ENCODE data around the gene LCE1E. TPM values are rescaled to one million over a fixed set of nuclear protein-coding genes. Genes with fewer than 3 reads are reported as not detected.

LCE1E gene
- total RNA-seq: not detected

- no peaks in the 10 kb centered on the region for H3K4me1 Mint-ChIP-seq
- DNase-seq: no peak
- H3K4me3 Mint-ChIP-seq: no peak within 1 kb of the TSS
- no peaks in the 10 kb centered on the region for H3K9me3 Mint-ChIP-seq
- H3K27me3 Mint-ChIP-seq: peaks cover 41% of the 10 kb centered on the region
- H3K27ac Mint-ChIP-seq: no peak within 1 kb of the TSS
- no peaks in the 10 kb centered on the region for H3K36me3 Mint-ChIP-seq
Observed at GRCh38 chr1:152786077-152786476, at the start of gene LCE1E. Gene LCE1E, plus strand, starts transcription at chr1:152786257. Its CDS starts 1,043 bp downstream, at chr1:152787300.

GRCh38 chr1:152737997-152738396 lies 48.1 kb upstream of the LCE1E start:
- Mint-ChIP-seq H3K36me3 (no peaks in the 10 kb centered on the region), H3K27me3 (peaks cover 35% of the 10 kb centered on the region), H3K9me3 (no peaks in the 10 kb centered on the region), H3K4me3 (no peak overlapping the region), H3K4me1 (no peaks in the 10 kb centered on the region), H3K27ac (no peak overlapping the region)
- no peak for DNase-seq

GRCh38 chr1:152739841-152740240 lies 46.2 kb upstream of the LCE1E start:
- Mint-ChIP-seq H3K27ac (no peak overlapping the region), H3K4me1 (no peaks in the 10 kb centered on the region), H3K4me3 (no peak overlapping the region), H3K27me3 (peaks cover 29% of the 10 kb centered on the region), H3K9me3 (no peaks in the 10 kb centered on the region), H3K36me3 (no peaks in the 10 kb centered on the region)
- no peak for DNase-seq

GRCh38 chr1:152741656-152742055 lies 44.4 kb upstream of the LCE1E start:
- no peaks in the 10 kb centered on the region for H3K4me1 Mint-ChIP-seq

GRCh38 chr1:152743371-152744145 lies 42.5 kb upstream of the LCE1E start:
- no peaks in the 10 kb centered on the region for H3K4me1 Mint-ChIP-seq
- no peaks in the 10 kb centered on the region for H3K36me3 Mint-ChIP-seq
- no peak overlapping the region for H3K27ac Mint-ChIP-seq
- H3K4me3 Mint-ChIP-seq: no peak overlapping the region
- H3K27me3 Mint-ChIP-seq: peaks cover 14% of the 10 kb centered on the region
- no peaks in the 10 kb centered on the region for H3K9me3 Mint-ChIP-seq
- DNase-seq: no peak

More at GRCh38 chr1:152741656-152742055, 44.4 kb upstream of the LCE1E start:
- DNase-seq: no peak
- no peak overlapping the region for H3K4me3 Mint-ChIP-seq
- peaks cover 21% of the 10 kb centered on the region for H3K27me3 Mint-ChIP-seq
- H3K27ac Mint-ChIP-seq: no peak overlapping the region
- no peaks in the 10 kb centered on the region for H3K36me3 Mint-ChIP-seq
- no peaks in the 10 kb centered on the region for H3K9me3 Mint-ChIP-seq

- Mint-ChIP-seq H3K36me3 (no peaks in the 10 kb centered on the region), H3K27me3 (peaks cover 10% of the 10 kb centered on the region), H3K4me3 (no peak overlapping the region), H3K9me3 (no peaks in the 10 kb centered on the region), H3K4me1 (no peaks in the 10 kb centered on the region), H3K27ac (no peak overlapping the region)
- no peak for DNase-seq
Observed at GRCh38 chr1:152745289-152745704, 40.8 kb upstream of the LCE1E start.

- no peaks in the 10 kb centered on the region for H3K36me3 Mint-ChIP-seq
- no peak for DNase-seq
- H3K9me3 Mint-ChIP-seq: no peaks in the 10 kb centered on the region
- H3K4me3 Mint-ChIP-seq: no peak overlapping the region
- H3K4me1 Mint-ChIP-seq: no peaks in the 10 kb centered on the region
- no peak overlapping the region for H3K27ac Mint-ChIP-seq
- peaks cover 16% of the 10 kb centered on the region for H3K27me3 Mint-ChIP-seq
Observed at GRCh38 chr1:152745765-152746444, 40.2 kb upstream of the LCE1E start.

GRCh38 chr1:152747831-152748230 lies 38.2 kb upstream of the LCE1E start:
- Mint-ChIP-seq H3K27ac (no peak overlapping the region), H3K4me1 (no peaks in the 10 kb centered on the region), H3K36me3 (no peaks in the 10 kb centered on the region), H3K4me3 (no peak overlapping the region), H3K27me3 (peaks cover 24% of the 10 kb centered on the region), H3K9me3 (no peaks in the 10 kb centered on the region)
- no peak for DNase-seq

- H3K27ac Mint-ChIP-seq: no peak overlapping the region
- DNase-seq: no peak
- no peak overlapping the region for H3K4me3 Mint-ChIP-seq
- no peaks in the 10 kb centered on the region for H3K9me3 Mint-ChIP-seq
- H3K4me1 Mint-ChIP-seq: no peaks in the 10 kb centered on the region
- H3K36me3 Mint-ChIP-seq: no peaks in the 10 kb centered on the region
- peaks cover 49% of the 10 kb centered on the region for H3K27me3 Mint-ChIP-seq
Observed at GRCh38 chr1:152752225-152752624, 33.8 kb upstream of the LCE1E start.

GRCh38 chr1:152753586-152753985 lies 32.5 kb upstream of the LCE1E start:
- no peaks in the 10 kb centered on the region for H3K9me3 Mint-ChIP-seq
- H3K27me3 Mint-ChIP-seq: peaks cover 55% of the 10 kb centered on the region
- H3K4me1 Mint-ChIP-seq: no peaks in the 10 kb centered on the region
- H3K4me3 Mint-ChIP-seq: no peak overlapping the region
- H3K27ac Mint-ChIP-seq: no peak overlapping the region
- no peaks in the 10 kb centered on the region for H3K36me3 Mint-ChIP-seq
- DNase-seq: no peak

GRCh38 chr1:152756872-152757271 lies 29.2 kb upstream of the LCE1E start:
- DNase-seq: no peak
- Mint-ChIP-seq H3K27me3 (peaks cover 43% of the 10 kb centered on the region), H3K36me3 (no peaks in the 10 kb centered on the region), H3K9me3 (no peaks in the 10 kb centered on the region), H3K4me1 (no peaks in the 10 kb centered on the region), H3K27ac (no peak overlapping the region), H3K4me3 (no peak overlapping the region)

- no peak for DNase-seq
- H3K36me3 Mint-ChIP-seq: no peaks in the 10 kb centered on the region
Observed at GRCh38 chr1:152757747-152758146, 28.3 kb upstream of the LCE1E start, which contains the start of gene KPRP. Gene KPRP, plus strand, starts transcription at chr1:152758025. Its CDS starts 1,564 bp downstream, at chr1:152759589.

GRCh38 chr1:152758636-152759035 lies 27.4 kb upstream of the LCE1E start:
- Mint-ChIP-seq H3K9me3 (no peaks in the 10 kb centered on the region), H3K27ac (no peak overlapping the region), H3K27me3 (peaks cover 33% of the 10 kb centered on the region), H3K36me3 (no peaks in the 10 kb centered on the region), H3K4me3 (no peak overlapping the region), H3K4me1 (no peaks in the 10 kb centered on the region)
- no peak for DNase-seq

More at GRCh38 chr1:152757747-152758146, 28.3 kb upstream of the LCE1E start, which contains the start of gene KPRP:
- Mint-ChIP-seq H3K27me3 (peaks cover 41% of the 10 kb centered on the region), H3K9me3 (no peaks in the 10 kb centered on the region), H3K4me1 (no peaks in the 10 kb centered on the region), H3K27ac (no peak within 1 kb of the TSS), H3K4me3 (no peak within 1 kb of the TSS)

- Mint-ChIP-seq H3K27me3 (peaks cover 23% of the 10 kb centered on the region), H3K4me3 (no peak overlapping the region), H3K4me1 (no peaks in the 10 kb centered on the region), H3K9me3 (no peaks in the 10 kb centered on the region), H3K27ac (no peak overlapping the region), H3K36me3 (no peaks in the 10 kb centered on the region)
- no peak for DNase-seq
Observed at GRCh38 chr1:152759453-152760173, 26.4 kb upstream of the LCE1E start.

GRCh38 chr1:152760551-152761190 lies 25.4 kb upstream of the LCE1E start:
- H3K9me3 Mint-ChIP-seq: no peaks in the 10 kb centered on the region
- H3K4me1 Mint-ChIP-seq: no peaks in the 10 kb centered on the region
- no peaks in the 10 kb centered on the region for H3K36me3 Mint-ChIP-seq
- H3K27me3 Mint-ChIP-seq: peaks cover 19% of the 10 kb centered on the region
- no peak for DNase-seq
- H3K4me3 Mint-ChIP-seq: no peak overlapping the region
- H3K27ac Mint-ChIP-seq: no peak overlapping the region
